ENCODE results near the gene TAL1. TPM values are rescaled to one million over a fixed set of nuclear protein-coding genes. Genes with fewer than 3 reads are reported as not detected.

Gene TAL1
- total RNA-seq, 1 experiment from 2014 or later = not detected

- H3K79me2 ChIP-seq (ENCODE audit: insufficient read depth, low read length) = no peaks in the 10 kb centered on the region
- Mint-ChIP-seq H3K27ac (no peak overlapping the region), H3K4me1 (no peaks in the 10 kb centered on the region), H3K36me3 (ENCODE audit: insufficient read depth in 1 of 3, low read depth in 3 of 3) (peaks cover 0 to 45% (median 11%) of the 10 kb centered on the region in 3 experiments), H3K27me3 (ENCODE audit: low read depth) (no peaks in the 10 kb centered on the region), H3K4me3 (no peak overlapping the region), H3K9me3 (no peaks in the 10 kb centered on the region)
- H2BK20ac ChIP-seq (ENCODE audit: low read depth, low read length, poor library complexity, severe bottlenecking) = no peak overlapping the region
- H4K5ac ChIP-seq (ENCODE audit: insufficient read length, low read depth, low read length) = no peak overlapping the region
- H3K4ac ChIP-seq (ENCODE audit: low read depth, low read length) = no peak overlapping the region
- H3T11ph ChIP-seq (ENCODE audit: low read length) = no peak overlapping the region
- no peaks in the 10 kb centered on the region for H4K20me1 ChIP-seq (ENCODE audit: control insufficient read depth, insufficient read depth, insufficient read length)
- DNase-seq = no peak
- H3K9ac ChIP-seq (ENCODE audit: extremely low read depth, insufficient read length, low read length) = no peak overlapping the region
- no peak overlapping the region for H2AFZ ChIP-seq (ENCODE audit: low read length)
- no peak overlapping the region for H2BK15ac ChIP-seq (ENCODE audit: low read depth, low read length)
- no peak overlapping the region for H3K4me2 ChIP-seq (ENCODE audit: insufficient read depth, insufficient read length, low read length)
- H3K14ac ChIP-seq (ENCODE audit: insufficient read depth, low read length) = no peak overlapping the region
- H3K9me3 ChIP-seq (ENCODE audit: control insufficient read depth, low read depth, low read length) = no peaks in the 10 kb centered on the region
- no peak overlapping the region for H3K27ac ChIP-seq (ENCODE audit: insufficient read length, low read depth, low read length)
- H3K56ac ChIP-seq (ENCODE audit: insufficient read length, low read depth, low read length) = no peak overlapping the region
- no peaks in the 10 kb centered on the region for H3K4me1 ChIP-seq (ENCODE audit: insufficient read depth, low read length)
- no peak overlapping the region for H2BK5ac ChIP-seq (ENCODE audit: insufficient read length, low read length)
- H4K8ac ChIP-seq (replicated peaks; ENCODE audit: insufficient read length, low read depth, low read length) = no peak overlapping the region
- H3K18ac ChIP-seq (ENCODE audit: insufficient read length, low read depth, low read length) = no peak overlapping the region
- no peak overlapping the region for H2BK120ac ChIP-seq (ENCODE audit: low read depth, low read length, poor library complexity, severe bottlenecking)
- no peaks in the 10 kb centered on the region for H3K23me2 ChIP-seq (ENCODE audit: insufficient read length, low read depth, low read length, poor library complexity, severe bottlenecking)
- no peak overlapping the region for H2BK12ac ChIP-seq (ENCODE audit: insufficient read length, low read depth, low read length)
- TF ChIP-seq, protein P1, sequence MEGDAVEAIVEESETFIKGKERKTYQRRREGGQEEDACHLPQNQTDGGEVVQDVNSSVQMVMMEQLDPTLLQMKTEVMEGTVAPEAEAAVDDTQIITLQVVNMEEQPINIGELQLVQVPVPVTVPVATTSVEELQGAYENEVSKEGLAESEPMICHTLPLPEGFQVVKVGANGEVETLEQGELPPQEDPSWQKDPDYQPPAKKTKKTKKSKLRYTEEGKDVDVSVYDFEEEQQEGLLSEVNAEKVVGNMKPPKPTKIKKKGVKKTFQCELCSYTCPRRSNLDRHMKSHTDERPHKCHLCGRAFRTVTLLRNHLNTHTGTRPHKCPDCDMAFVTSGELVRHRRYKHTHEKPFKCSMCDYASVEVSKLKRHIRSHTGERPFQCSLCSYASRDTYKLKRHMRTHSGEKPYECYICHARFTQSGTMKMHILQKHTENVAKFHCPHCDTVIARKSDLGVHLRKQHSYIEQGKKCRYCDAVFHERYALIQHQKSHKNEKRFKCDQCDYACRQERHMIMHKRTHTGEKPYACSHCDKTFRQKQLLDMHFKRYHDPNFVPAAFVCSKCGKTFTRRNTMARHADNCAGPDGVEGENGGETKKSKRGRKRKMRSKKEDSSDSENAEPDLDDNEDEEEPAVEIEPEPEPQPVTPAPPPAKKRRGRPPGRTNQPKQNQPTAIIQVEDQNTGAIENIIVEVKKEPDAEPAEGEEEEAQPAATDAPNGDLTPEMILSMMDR (conservative IDR thresholded peaks at IDR 0.05) = no peak
- H3K27me3 ChIP-seq (ENCODE audit: insufficient read depth, low read length) = no peaks in the 10 kb centered on the region
- no peak overlapping the region for H3K23ac ChIP-seq (ENCODE audit: insufficient read length, low read depth, low read length)
- no peak overlapping the region for H2AK5ac ChIP-seq (ENCODE audit: insufficient read length, low read length)
- WGBS (ENCODE audit: extremely low coverage, insufficient read length, low lambda C conversion rate) = no CpG with 5 or more reads among the region's 5 CpGs
- no peak overlapping the region for H4K91ac ChIP-seq (ENCODE audit: insufficient read length, low read depth, low read length)
- H3K79me1 ChIP-seq (ENCODE audit: insufficient read depth, low read depth, low read length, poor library complexity, severe bottlenecking) = no peaks in the 10 kb centered on the region
Observed at GRCh38 chr1:47252795-47253194, 20.8 kb upstream of the TAL1 start.
